ENCODE data around the gene HIF3A. TPM values are rescaled to one million over a fixed set of nuclear protein-coding genes. Genes with fewer than 3 reads are reported as not detected.

Gene HIF3A
- polyA plus RNA-seq, 2 of the 4 experiments (the other 2 are of a cell fraction), result not detected

DNA sequence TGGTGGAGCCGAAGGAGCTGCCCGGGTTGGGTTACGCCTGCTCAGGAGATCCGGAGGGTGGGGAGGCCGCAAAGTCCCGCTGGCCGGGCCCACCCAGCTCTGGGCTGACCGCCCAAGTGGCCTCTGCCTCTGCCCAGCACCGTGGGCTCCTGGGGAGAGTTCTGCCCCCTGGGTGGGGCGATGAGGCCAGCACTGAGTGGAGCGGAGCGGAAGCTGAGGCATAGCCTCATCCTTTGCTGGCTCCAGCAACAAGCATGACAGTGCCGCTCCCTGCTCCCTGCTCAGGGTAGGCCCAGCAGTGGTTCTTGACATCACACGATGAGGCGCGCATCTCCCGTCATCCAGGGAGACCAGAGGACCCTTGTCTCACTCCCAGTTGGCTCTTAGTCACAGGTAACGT lies 94.0 kb downstream of the HIF3A start:
- TF ChIP-seq HOXB13 (CRISPR knock-in tag; IDR thresholded peaks at IDR 0.05; ENCODE audit: low read depth) (no peak), GATA3 (IDR thresholded peaks at IDR 0.05; ENCODE audit: borderline replicate concordance) (no peak), FOXS1 (CRISPR knock-in tag; IDR thresholded peaks at IDR 0.05) (no peak), JUNB (IDR thresholded peaks at IDR 0.05) (no peak)
- TF ChIP-seq, protein P1, sequence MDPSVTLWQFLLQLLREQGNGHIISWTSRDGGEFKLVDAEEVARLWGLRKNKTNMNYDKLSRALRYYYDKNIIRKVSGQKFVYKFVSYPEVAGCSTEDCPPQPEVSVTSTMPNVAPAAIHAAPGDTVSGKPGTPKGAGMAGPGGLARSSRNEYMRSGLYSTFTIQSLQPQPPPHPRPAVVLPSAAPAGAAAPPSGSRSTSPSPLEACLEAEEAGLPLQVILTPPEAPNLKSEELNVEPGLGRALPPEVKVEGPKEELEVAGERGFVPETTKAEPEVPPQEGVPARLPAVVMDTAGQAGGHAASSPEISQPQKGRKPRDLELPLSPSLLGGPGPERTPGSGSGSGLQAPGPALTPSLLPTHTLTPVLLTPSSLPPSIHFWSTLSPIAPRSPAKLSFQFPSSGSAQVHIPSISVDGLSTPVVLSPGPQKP (IDR thresholded peaks at IDR 0.05; ENCODE audit: low read depth, low read length), result no peak
- TF ChIP-seq, protein P2, sequence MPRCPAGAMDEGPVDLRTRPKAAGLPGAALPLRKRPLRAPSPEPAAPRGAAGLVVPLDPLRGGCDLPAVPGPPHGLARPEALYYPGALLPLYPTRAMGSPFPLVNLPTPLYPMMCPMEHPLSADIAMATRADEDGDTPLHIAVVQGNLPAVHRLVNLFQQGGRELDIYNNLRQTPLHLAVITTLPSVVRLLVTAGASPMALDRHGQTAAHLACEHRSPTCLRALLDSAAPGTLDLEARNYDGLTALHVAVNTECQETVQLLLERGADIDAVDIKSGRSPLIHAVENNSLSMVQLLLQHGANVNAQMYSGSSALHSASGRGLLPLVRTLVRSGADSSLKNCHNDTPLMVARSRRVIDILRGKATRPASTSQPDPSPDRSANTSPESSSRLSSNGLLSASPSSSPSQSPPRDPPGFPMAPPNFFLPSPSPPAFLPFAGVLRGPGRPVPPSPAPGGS (IDR thresholded peaks at IDR 0.05), result no peak
- DNase-seq (ENCODE audit: low read depth in 1 of 2, low spot score in 1 of 2) (no peak), FAIRE-seq (no peak), ATAC-seq (no peak)
- Histone ChIP-seq H3K27ac (no peak overlapping the region), H3K4me3 (no peak overlapping the region), H3K4me1 (no peaks in the 10 kb centered on the region), H3K9me3 (peaks cover 6% of the 10 kb centered on the region; the same call in 1 of the 3 replicates), H3K4me2 (no peak overlapping the region)
- CTCF ChIA-PET, result interaction anchor here (0.6 to 30.8 kb wide), 9 partner anchors 9 to 442 kb away, joined by 3 to 501 read pairs (median 14); no protein-coding TSS in a partner anchor
- POLR2A ChIA-PET, result no interaction called here
- 97% methylated on average over 18 of the region's 18 CpGs for WGBS (ENCODE audit: missing lambda C conversion rate)

DNA sequence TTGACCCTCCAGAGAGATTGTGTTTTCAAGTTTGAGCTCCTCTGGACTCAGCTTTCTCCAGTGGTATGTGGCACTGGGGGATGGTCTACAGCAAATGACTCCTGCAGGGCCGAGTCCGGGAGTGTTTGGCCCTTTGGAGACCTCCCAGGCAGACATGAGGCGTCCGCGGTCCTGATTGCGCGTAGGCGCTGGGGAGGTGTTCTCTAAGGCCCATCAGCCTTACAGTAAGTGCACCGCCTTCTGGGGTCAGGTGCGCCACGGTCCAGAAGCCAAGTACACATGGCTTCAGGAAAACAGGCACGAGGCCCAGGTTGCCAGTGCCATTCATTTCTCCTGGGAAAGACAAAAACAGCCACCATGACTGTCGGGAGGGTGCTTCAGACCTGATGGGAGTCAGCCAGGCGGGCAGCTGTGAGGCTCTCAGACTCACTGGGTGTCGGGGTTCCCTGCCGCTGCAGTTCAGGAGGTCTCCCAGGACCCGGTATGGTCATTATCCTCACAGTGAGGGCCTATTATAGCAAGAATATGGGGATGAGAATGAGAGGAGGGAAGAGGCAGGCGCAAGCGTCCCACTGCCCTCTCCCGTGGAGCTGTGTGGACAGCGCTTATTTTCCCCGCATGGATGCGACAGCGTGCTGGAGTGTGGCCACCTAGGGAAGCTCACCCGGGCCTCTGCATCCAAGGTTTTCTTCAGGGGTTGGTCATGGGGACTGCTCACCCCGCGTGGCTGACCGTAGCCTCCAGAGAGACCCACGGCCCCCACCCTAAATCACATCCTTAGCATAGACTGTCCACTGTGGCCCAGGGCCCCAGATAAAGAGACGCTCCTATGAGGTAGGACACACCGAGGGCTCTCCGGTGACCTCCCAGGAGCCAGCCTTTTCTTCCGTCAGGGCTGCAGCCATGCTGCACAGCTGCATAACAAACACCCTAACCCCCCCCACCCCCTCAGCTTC lies 94.7 kb downstream of the HIF3A start:
- H3K4me1 ChIP-seq, result no peaks in the 10 kb centered on the region
- H3K4me3 ChIP-seq, result no peak overlapping the region
- POLR2A ChIA-PET, result no interaction called here
- H3K9me3 ChIP-seq, result peaks cover 6% of the 10 kb centered on the region; the same call in 1 of the 3 replicates
- H3K4me2 ChIP-seq, result no peak overlapping the region
- no peak for ATAC-seq
- no peak for DNase-seq (ENCODE audit: low read depth in 1 of 2, low spot score in 1 of 2)
- CTCF ChIA-PET, result interaction anchor here (0.6 to 30.8 kb wide), 10 partner anchors 10 to 309 kb away, joined by 3 to 501 read pairs (median 9); partner anchors contain the start of gene PPP5C
- no peak for FAIRE-seq
- 94% methylated on average over 33 of the region's 33 CpGs for WGBS (ENCODE audit: missing lambda C conversion rate)
- no peak overlapping the region for H3K27ac ChIP-seq
- TF ChIP-seq, protein P3, sequence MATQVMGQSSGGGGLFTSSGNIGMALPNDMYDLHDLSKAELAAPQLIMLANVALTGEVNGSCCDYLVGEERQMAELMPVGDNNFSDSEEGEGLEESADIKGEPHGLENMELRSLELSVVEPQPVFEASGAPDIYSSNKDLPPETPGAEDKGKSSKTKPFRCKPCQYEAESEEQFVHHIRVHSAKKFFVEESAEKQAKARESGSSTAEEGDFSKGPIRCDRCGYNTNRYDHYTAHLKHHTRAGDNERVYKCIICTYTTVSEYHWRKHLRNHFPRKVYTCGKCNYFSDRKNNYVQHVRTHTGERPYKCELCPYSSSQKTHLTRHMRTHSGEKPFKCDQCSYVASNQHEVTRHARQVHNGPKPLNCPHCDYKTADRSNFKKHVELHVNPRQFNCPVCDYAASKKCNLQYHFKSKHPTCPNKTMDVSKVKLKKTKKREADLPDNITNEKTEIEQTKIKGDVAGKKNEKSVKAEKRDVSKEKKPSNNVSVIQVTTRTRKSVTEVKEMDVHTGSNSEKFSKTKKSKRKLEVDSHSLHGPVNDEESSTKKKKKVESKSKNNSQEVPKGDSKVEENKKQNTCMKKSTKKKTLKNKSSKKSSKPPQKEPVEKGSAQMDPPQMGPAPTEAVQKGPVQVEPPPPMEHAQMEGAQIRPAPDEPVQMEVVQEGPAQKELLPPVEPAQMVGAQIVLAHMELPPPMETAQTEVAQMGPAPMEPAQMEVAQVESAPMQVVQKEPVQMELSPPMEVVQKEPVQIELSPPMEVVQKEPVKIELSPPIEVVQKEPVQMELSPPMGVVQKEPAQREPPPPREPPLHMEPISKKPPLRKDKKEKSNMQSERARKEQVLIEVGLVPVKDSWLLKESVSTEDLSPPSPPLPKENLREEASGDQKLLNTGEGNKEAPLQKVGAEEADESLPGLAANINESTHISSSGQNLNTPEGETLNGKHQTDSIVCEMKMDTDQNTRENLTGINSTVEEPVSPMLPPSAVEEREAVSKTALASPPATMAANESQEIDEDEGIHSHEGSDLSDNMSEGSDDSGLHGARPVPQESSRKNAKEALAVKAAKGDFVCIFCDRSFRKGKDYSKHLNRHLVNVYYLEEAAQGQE (IDR thresholded peaks at IDR 0.05), result no peak
- TF ChIP-seq, protein P4, sequence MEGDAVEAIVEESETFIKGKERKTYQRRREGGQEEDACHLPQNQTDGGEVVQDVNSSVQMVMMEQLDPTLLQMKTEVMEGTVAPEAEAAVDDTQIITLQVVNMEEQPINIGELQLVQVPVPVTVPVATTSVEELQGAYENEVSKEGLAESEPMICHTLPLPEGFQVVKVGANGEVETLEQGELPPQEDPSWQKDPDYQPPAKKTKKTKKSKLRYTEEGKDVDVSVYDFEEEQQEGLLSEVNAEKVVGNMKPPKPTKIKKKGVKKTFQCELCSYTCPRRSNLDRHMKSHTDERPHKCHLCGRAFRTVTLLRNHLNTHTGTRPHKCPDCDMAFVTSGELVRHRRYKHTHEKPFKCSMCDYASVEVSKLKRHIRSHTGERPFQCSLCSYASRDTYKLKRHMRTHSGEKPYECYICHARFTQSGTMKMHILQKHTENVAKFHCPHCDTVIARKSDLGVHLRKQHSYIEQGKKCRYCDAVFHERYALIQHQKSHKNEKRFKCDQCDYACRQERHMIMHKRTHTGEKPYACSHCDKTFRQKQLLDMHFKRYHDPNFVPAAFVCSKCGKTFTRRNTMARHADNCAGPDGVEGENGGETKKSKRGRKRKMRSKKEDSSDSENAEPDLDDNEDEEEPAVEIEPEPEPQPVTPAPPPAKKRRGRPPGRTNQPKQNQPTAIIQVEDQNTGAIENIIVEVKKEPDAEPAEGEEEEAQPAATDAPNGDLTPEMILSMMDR (IDR thresholded peaks at IDR 0.05), result no peak
- TF ChIP-seq TP53 (CRISPR knock-in tag; IDR thresholded peaks at IDR 0.05) (no peak), GATA3 (IDR thresholded peaks at IDR 0.05; ENCODE audit: borderline replicate concordance) (no peak), HDAC2 (IDR thresholded peaks at IDR 0.05) (no peak), RCOR1 (IDR thresholded peaks at IDR 0.05; ENCODE audit: low read depth, low read length) (no peak), KDM1A (IDR thresholded peaks at IDR 0.05; ENCODE audit: low read depth) (no peak), POLR2AphosphoS2 (conservative IDR thresholded peaks at IDR 0.05; ENCODE audit: low read length) (no peak), RAD21 (conservative IDR thresholded peaks at IDR 0.05 in 1 of 2, IDR thresholded peaks at IDR 0.05 in 1 of 2) (no peak), CEBPB (IDR thresholded peaks at IDR 0.05) (no peak), SMC3 (IDR thresholded peaks at IDR 0.05) (no peak), ZFP36 (IDR thresholded peaks at IDR 0.05; ENCODE audit: borderline replicate concordance, partially characterized antibody) (no peak), NPAS2 (CRISPR knock-in tag; IDR thresholded peaks at IDR 0.05; ENCODE audit: borderline replicate concordance) (no peak), JUN (IDR thresholded peaks at IDR 0.05) (no peak), FOSB (CRISPR knock-in tag; IDR thresholded peaks at IDR 0.05) (no peak)
- TF ChIP-seq, protein P5, sequence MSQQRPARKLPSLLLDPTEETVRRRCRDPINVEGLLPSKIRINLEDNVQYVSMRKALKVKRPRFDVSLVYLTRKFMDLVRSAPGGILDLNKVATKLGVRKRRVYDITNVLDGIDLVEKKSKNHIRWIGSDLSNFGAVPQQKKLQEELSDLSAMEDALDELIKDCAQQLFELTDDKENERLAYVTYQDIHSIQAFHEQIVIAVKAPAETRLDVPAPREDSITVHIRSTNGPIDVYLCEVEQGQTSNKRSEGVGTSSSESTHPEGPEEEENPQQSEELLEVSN (IDR thresholded peaks at IDR 0.05; ENCODE audit: borderline replicate concordance, low read depth), result no peak

Data from A549 (cell line).